ENCODE measurements around the gene ARL5A.

- TF ChIP-seq CTCF (IDR thresholded peaks at IDR 0.05; ENCODE audit: extremely low read depth in 1 of 2, insufficient read depth in 1 of 2, low read depth in 1 of 2, low read length in 2 of 2) (no peak), GATA2 (IDR thresholded peaks at IDR 0.05; ENCODE audit: insufficient read depth, insufficient read length, low read depth, low read length) (no peak), MAX (IDR thresholded peaks at IDR 0.05; ENCODE audit: insufficient read depth, insufficient read length) (no peak), POLR2A (IDR thresholded peaks at IDR 0.05; ENCODE audit: low read depth, low read length) (no peak)
Observed at GRCh38 chr2:151837926-151838325, 9.7 kb upstream of the ARL5A start.
